GM21367 (cell line): ENCODE measurements around the gene OVCH2.

Experiments
- ATAC-seq: cut with Tn5 transposase; IDR thresholded peaks from one replicate; pipeline ENCODE4 v1.9.1; 2021; ENCODE audit not compliant: unreplicated experiment

OVCH2 gene

DNA sequence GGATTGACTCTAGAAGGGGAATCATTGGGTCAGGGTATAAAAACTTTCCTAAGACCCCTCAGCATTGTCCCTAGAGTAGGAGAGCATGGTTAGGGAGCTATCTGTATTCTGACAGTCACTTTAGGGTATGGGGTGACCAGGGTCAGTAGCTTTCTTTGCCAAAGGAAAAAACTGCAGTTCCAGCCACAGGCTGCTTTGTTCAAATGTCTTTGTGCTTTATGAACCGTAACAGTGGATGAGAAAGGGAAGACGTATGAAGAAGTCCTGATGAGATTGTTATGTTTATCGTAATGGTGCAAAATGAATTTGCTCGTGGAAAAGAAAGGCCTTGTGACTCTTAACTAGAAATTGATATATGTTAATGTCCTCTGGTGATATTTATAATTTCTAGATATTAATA, 63.0 kb downstream of the OVCH2 start:
- no peak for ATAC-seq

- ATAC-seq, result no peak
These were observed 63.5 kb downstream of the OVCH2 start for GRCh38 chr11:7642747-7643146.

- no peak for ATAC-seq
These were observed 65.5 kb downstream of the OVCH2 start for GRCh38 chr11:7640816-7641215.

DNA sequence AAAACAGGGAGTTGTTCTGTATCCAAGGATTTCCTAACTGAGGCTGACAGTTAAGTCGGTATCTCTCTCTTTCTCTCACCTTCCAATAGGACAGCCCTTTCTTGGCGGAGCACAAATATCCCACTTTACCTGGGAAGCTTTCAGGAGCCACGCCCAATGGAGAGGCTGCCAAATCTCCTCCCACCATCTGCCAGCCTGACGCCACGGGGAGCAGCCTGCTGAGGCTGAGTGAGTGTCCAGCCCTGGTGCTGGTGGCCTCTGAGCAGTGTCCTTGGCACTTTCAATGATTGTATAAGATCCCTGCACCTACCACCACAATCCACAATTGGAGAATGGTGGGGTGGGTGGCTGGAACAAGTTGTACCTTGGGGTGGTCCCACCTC, 66.6 kb downstream of the OVCH2 start:
- no peak for ATAC-seq
